Activated naive CD4-positive, alpha-beta T cell treated with anti-CD3 and anti-CD28 coated beads, Interleukin-2, amount 50 U/mL, for 24 hours (primary cell): ENCODE results near the gene FBXO10.
A peak's percentile ranks its signal among the peaks of the same experiment; 100 is the strongest.

Experiments used
- H3K27ac Mint-ChIP-seq: one replicate; pipeline ENCODE4 v1.8.0; 2021; ENCODE audit warnings: mild to moderate bottlenecking, mixed read lengths
- H3K27me3 Mint-ChIP-seq: one replicate; pipeline ENCODE4 v1.8.0; 2021; ENCODE audit warnings: mixed read lengths
- H3K36me3 Mint-ChIP-seq: one replicate; pipeline ENCODE4 v1.8.0; 2021; ENCODE audit warnings: mixed read lengths
- H3K4me1 Mint-ChIP-seq: one replicate; pipeline ENCODE4 v1.8.0; 2021; ENCODE audit warnings: mixed read lengths
- H3K4me3 Mint-ChIP-seq: one replicate; pipeline ENCODE4 v1.8.0; 2021; ENCODE audit warnings: mild to moderate bottlenecking, mixed read lengths
- H3K9me3 Mint-ChIP-seq: one replicate; pipeline ENCODE4 v1.8.0; 2021; ENCODE audit warnings: mixed read lengths

The FBXO10 gene, protein sequence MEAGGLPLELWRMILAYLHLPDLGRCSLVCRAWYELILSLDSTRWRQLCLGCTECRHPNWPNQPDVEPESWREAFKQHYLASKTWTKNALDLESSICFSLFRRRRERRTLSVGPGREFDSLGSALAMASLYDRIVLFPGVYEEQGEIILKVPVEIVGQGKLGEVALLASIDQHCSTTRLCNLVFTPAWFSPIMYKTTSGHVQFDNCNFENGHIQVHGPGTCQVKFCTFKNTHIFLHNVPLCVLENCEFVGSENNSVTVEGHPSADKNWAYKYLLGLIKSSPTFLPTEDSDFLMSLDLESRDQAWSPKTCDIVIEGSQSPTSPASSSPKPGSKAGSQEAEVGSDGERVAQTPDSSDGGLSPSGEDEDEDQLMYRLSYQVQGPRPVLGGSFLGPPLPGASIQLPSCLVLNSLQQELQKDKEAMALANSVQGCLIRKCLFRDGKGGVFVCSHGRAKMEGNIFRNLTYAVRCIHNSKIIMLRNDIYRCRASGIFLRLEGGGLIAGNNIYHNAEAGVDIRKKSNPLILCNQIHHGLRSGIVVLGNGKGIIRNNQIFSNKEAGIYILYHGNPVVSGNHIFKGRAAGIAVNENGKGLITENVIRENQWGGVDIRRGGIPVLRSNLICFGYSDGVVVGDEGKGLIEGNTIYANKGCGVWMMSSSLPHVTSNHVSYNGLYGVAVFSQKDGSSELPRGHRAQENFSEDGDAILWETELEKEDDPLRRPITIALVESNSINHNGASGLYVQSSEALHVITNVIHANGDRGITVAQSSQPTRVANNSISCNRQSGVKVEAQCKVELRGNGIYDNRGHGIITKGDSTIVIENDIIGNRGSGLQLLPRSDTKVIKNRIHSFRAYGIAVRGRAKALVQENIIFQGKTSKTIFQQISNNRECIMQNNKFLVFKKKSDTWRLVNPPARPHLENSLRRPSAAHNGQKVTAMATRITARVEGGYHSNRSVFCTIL

DNA sequence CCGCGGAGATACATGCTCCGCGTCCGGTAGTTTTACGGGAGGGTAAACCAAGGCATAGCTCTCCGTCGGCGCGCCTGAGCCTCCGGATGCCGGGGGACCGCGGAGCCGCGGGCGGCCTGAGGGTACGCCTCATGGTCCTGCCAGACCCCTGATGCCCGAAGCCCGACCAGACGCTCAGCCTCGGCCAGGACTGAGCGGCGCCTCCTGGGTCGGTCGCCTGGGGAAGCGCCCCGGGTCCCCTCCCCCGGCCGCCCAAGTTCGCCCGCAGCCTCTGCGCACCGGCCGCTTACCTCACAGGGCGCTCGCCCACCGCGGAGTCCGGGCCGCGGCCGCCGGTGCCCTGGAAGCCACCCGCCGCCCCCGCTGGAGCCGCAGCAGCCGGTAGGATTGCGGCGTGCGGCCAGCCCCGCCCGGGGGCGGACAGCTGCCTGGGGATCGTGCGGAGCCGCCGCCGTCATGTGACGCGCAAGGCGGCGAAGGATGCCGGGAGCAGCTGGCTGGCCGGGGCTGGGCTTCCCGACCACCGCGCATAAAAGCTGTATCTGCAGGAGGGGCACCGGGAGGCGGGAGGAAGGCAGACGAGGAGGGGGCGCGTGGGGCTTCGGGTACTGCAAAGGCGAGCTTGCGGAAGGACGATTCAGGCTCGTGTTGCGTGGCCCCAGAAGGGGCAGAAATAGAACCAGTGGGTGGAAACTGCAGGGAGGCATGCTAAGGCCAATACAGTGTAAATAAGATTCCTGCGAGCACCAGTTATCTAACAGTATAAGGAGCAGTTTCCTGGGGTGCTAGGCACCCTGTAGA lies at the start of gene FBXO10:
FBXO10 (minus strand) TSS at position 460 of the 801 bp plus-strand sequence. CDS start 34,612 bp downstream, outside the sequence.
- H3K9me3 Mint-ChIP-seq, result no peaks in the 10 kb centered on the region
- H3K36me3 Mint-ChIP-seq, result peaks cover 5% of the 10 kb centered on the region
- no peaks in the 10 kb centered on the region for H3K27me3 Mint-ChIP-seq
- H3K4me3 Mint-ChIP-seq, result peak within 1 kb of the TSS; percentile 88
- H3K4me1 Mint-ChIP-seq, result peaks cover 26% of the 10 kb centered on the region
- H3K27ac Mint-ChIP-seq, result no peak within 1 kb of the TSS

DNA sequence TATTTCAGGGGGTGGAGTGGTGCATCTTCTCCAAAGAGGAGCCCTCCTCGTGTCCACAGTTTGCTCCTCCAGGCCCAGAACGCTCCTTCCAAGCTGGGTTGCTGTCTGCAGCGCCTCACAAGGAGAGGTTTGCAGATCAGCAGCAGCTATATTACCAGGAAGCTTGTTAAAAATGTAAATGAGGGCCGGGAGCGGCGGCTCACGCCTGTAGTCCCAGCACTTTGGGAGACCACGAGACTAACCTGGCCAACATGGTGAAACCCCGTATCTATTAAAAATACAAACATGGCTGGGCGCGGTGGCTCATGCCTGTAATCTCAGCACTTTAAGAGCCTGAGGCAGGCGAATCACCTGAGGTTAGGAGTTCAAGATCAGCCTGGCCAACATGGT lies 49.6 kb upstream of the FBXO10 start:
- Mint-ChIP-seq H3K27ac (no peak overlapping the region), H3K4me3 (no peak overlapping the region), H3K4me1 (no peaks in the 10 kb centered on the region), H3K36me3 (no peaks in the 10 kb centered on the region), H3K27me3 (no peaks in the 10 kb centered on the region), H3K9me3 (no peaks in the 10 kb centered on the region)

DNA sequence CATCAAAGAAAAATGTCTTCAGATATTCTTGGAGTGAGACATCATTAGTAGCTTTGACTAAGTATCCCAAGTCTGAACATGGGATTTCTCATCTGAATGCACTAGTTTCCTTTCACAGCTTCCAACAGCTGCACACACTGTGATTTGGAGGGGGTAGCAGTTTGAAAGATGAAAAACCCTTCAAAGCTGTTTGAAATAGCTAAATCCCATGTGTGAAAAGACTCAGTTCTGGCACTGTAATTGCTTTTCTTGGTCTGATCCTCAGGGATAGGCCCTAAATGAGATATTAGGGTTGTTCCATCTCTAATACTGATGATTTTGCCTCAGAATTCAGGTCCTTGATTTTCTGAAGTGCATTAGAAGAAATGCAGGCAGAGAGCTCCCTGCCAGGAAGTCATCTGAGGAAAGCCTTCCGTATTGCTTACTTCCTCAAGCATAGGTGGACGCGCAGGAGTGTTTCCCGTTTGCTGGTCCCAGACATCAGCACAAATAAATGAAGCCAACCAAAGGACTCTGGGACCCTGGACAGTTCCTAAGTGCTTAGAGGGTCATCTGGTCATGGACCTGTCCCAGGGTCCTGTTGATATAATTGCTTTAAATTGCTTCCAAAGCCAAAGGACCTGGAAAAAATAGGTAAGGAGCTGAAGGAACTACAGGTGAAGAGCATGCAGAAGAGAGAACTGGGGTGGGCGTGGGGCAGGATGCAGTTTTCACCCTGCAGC lies 49.0 kb upstream of the FBXO10 start:
- no peaks in the 10 kb centered on the region for H3K36me3 Mint-ChIP-seq
- H3K4me1 Mint-ChIP-seq, result no peaks in the 10 kb centered on the region
- H3K4me3 Mint-ChIP-seq, result no peak overlapping the region
- no peaks in the 10 kb centered on the region for H3K9me3 Mint-ChIP-seq
- no peaks in the 10 kb centered on the region for H3K27me3 Mint-ChIP-seq
- H3K27ac Mint-ChIP-seq, result no peak overlapping the region

DNA sequence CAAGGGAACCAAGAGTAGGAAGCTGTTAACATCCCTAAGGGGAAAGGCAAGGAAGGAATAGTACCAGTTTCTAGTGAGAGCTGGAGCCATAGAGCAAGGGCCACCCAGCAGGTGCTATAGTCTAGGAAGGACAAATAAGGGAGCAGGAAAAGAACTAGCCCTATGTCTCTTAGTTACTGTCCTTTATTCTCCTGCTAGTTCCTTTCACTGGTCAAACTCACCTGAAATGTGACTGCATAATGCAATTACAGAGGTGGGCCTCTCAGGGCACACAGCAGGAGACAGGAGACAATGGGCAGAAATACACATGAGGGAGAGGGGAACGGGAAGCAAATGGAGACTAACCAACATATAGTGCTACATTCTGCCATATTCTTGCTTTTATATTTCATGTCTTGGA lies 47.9 kb upstream of the FBXO10 start:
- H3K36me3 Mint-ChIP-seq, result no peaks in the 10 kb centered on the region
- H3K9me3 Mint-ChIP-seq, result no peaks in the 10 kb centered on the region
- no peaks in the 10 kb centered on the region for H3K4me1 Mint-ChIP-seq
- no peak overlapping the region for H3K4me3 Mint-ChIP-seq
- H3K27me3 Mint-ChIP-seq, result no peaks in the 10 kb centered on the region
- no peak overlapping the region for H3K27ac Mint-ChIP-seq

DNA sequence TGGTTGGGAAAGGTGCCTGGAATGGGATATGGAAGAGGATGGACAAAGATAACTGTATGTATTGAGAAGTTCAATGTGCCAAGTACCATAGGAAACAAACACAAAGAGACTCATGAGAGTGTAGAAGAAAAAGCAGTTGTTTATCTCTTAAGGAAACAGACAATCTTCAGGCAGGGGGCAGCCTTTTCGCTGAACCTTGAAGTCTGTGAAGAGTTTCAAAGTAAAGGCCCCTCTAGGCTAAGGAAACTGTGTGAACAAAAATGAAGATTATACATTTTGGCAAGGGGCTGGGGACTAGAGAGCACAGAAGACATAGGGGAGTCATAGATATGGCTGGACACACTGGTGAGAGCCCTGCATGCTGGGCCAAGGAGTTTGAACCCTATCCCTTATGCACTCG lies 47.1 kb upstream of the FBXO10 start:
- H3K9me3 Mint-ChIP-seq, result no peaks in the 10 kb centered on the region
- no peak overlapping the region for H3K27ac Mint-ChIP-seq
- H3K27me3 Mint-ChIP-seq, result no peaks in the 10 kb centered on the region
- H3K36me3 Mint-ChIP-seq, result no peaks in the 10 kb centered on the region
- H3K4me1 Mint-ChIP-seq, result no peaks in the 10 kb centered on the region
- H3K4me3 Mint-ChIP-seq, result no peak overlapping the region

DNA sequence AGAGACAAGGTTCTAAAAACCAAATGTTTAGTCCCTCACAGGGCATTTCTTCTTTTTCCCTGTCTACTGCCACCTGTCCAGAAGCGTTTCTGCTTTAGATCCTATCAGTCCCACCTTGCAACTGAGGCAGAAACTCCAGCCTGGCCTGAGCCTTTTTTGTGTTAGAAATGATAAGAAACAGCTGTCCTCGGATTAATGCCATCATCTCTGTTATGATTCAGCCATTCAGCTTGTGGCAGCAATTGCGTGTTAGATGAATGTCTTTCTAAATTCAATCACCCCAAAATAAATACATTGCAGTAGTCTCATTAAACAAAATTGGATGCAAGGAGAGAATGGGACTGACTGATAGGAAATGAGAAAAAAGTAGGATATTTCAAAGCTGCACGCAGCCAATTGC lies 46.3 kb upstream of the FBXO10 start:
- no peaks in the 10 kb centered on the region for H3K36me3 Mint-ChIP-seq
- H3K27ac Mint-ChIP-seq, result no peak overlapping the region
- H3K27me3 Mint-ChIP-seq, result no peaks in the 10 kb centered on the region
- H3K4me3 Mint-ChIP-seq, result no peak overlapping the region
- H3K4me1 Mint-ChIP-seq, result no peaks in the 10 kb centered on the region
- H3K9me3 Mint-ChIP-seq, result no peaks in the 10 kb centered on the region

DNA sequence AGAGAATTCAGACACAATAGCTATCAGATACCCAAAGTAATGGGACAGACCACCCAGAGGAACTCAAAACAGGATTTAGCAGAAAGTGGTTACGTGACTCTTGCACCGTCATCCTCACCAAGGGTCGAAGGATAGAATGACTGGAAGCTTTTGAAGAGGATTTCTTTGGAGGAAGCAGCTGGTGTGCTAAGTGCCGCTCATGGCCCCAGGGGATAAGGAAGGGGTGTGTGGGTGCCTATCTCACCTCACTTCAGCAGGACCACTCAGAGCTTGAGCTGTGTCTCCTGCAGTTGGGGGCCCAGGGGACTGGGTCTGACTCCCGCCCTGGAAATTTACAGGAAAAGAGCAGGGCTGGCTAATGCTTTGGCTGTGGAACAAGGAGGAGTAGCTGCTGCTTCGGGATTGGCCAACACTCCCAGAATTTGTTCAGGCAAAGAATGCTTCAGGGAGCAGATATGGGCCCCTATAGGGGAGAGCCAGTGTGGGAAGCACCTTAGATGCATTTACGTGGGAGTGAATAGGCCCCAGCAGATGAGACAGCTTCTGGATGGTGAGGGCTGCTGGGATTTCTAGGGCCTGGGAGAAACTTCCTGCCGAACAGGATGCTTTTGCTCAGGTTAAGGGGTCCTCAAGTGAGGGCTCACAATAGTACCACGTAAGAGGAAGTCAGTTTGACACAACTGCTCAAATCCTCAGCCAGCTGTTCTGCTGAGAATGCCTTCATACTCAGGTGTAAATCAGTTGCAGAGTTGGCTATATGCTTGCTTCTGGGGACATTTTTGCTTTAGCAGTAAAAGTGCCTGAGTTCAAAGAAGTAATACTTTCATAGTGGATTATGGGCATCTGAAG lies 45.3 kb upstream of the FBXO10 start:
- Mint-ChIP-seq H3K4me1 (no peaks in the 10 kb centered on the region), H3K27me3 (no peaks in the 10 kb centered on the region), H3K36me3 (no peaks in the 10 kb centered on the region), H3K27ac (no peak overlapping the region), H3K4me3 (no peak overlapping the region), H3K9me3 (no peaks in the 10 kb centered on the region)

DNA sequence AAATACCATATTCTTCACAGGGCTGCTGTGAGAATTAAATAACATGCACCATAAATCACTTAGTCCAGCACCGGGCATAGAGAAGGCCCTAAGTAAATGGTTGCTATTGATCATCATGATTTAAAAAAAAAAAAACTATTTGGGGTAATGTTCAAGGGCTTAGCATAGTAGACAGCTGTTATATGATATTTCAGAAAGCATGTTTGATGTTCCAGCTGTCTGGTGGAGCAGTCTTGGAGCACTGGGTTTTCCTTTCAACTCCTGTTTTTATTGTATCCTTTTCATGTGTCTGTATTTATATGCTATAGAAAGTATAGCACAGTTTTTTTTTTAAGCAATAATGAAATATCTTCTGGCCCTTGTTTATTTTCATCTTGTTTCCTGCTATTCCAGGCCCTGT lies 44.2 kb upstream of the FBXO10 start:
- H3K27me3 Mint-ChIP-seq, result no peaks in the 10 kb centered on the region
- H3K36me3 Mint-ChIP-seq, result no peaks in the 10 kb centered on the region
- no peaks in the 10 kb centered on the region for H3K4me1 Mint-ChIP-seq
- H3K27ac Mint-ChIP-seq, result no peak overlapping the region
- H3K9me3 Mint-ChIP-seq, result no peaks in the 10 kb centered on the region
- no peak overlapping the region for H3K4me3 Mint-ChIP-seq

DNA sequence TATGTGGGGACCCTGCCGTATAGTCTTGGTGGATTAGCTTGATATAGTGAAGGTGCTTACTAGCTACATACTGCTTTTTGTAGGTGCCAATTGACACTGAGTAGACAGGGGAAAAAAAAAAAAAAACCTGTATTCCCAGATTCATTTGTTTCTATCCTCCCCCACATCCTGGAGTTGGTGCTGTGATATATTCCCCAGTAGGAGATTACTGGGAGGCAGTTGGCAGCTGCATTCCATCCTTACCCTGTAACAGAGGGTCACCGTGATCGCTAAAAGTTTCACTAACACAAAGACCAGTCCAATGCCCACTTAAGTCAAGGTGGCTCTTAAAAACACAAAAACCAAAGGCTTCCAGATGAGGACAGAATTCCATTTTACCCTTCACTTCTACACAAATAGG lies 43.6 kb upstream of the FBXO10 start:
- no peak overlapping the region for H3K27ac Mint-ChIP-seq
- no peaks in the 10 kb centered on the region for H3K27me3 Mint-ChIP-seq
- no peaks in the 10 kb centered on the region for H3K4me1 Mint-ChIP-seq
- no peaks in the 10 kb centered on the region for H3K9me3 Mint-ChIP-seq
- no peak overlapping the region for H3K4me3 Mint-ChIP-seq
- no peaks in the 10 kb centered on the region for H3K36me3 Mint-ChIP-seq

DNA sequence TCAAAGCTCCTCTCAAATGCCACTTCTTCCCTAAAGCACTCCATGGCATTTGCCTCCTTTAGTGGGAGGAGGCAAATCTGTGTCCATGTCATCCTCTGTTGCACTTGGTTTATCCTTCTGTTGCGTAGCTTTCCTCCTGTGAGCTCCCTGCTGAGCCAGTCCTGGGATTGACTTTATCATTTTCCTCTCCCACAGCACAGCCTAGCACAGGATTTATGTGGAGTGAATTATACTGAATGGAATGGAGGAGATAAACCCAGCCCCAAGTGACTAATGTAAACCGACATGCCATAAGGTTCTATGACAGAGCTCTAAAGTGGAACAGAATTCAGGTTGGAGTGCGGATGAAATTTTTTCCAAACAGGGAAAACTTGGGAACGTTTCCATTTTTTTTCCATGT lies 42.6 kb upstream of the FBXO10 start:
- no peaks in the 10 kb centered on the region for H3K9me3 Mint-ChIP-seq
- H3K36me3 Mint-ChIP-seq, result no peaks in the 10 kb centered on the region
- H3K27me3 Mint-ChIP-seq, result no peaks in the 10 kb centered on the region
- no peak overlapping the region for H3K27ac Mint-ChIP-seq
- no peaks in the 10 kb centered on the region for H3K4me1 Mint-ChIP-seq
- H3K4me3 Mint-ChIP-seq, result no peak overlapping the region

DNA sequence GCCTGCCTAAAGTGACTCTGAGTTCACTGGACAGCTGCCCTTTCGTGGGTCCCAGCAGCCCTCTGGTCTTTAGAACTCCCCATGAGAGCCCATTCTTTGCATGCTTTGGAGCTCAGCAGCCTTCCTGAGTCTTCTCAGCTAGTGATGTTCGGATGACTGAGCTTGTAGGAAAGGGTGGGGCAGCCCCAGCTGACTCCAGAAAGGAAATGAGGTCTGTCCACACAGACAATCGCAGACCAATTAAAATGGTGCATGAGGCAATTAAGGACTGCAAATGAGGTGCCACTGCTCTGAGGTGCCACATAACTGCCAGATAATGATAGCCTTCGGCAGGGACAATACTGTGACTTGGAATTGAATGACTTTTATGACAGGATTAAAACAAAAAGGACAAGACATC lies 41.7 kb upstream of the FBXO10 start:
- no peaks in the 10 kb centered on the region for H3K4me1 Mint-ChIP-seq
- H3K36me3 Mint-ChIP-seq, result no peaks in the 10 kb centered on the region
- H3K9me3 Mint-ChIP-seq, result no peaks in the 10 kb centered on the region
- no peak overlapping the region for H3K4me3 Mint-ChIP-seq
- no peak overlapping the region for H3K27ac Mint-ChIP-seq
- no peaks in the 10 kb centered on the region for H3K27me3 Mint-ChIP-seq

DNA sequence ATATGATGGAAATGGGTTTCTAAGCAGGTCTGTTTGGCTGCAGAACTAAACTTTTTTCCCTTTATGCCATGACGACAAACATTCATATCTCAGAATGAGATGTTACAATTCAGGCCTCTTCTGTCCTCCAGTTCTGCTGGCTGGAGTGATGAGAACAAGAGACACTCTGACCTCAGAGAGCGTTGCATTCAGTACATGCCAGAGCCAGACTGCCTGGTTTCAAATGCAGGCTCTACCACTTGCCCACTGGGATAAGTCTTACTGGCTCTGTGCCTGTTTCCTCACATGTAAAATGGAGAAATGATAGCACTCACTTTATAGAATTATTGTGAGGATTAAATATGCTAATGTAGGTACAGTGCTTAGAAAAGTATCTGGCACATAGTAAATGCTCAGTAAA lies 41.0 kb upstream of the FBXO10 start:
- Mint-ChIP-seq H3K27me3 (no peaks in the 10 kb centered on the region), H3K9me3 (no peaks in the 10 kb centered on the region), H3K36me3 (no peaks in the 10 kb centered on the region), H3K4me1 (no peaks in the 10 kb centered on the region), H3K27ac (no peak overlapping the region), H3K4me3 (no peak overlapping the region)

DNA sequence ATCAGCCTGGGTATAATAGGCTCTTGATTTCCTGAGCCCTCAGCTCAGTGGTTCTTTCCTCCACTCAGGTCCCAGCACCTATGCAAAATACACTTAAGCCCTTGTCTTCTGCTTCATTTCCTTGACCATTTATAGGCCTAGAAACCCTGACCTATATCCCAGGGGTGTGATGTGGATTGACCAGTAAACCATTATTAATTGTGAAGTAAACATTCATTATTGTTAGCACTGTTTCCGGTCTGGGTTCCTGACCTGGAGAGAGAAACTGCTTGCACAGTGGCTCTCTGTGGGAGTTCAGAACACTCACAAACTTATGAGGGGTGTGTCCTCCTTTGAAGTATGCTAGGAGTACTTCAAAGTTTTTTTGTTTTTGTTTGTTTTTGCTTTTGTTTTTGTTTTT lies 35.8 kb upstream of the FBXO10 start:
- Mint-ChIP-seq H3K4me3 (no peak overlapping the region), H3K27me3 (peaks cover 2% of the 10 kb centered on the region), H3K4me1 (no peaks in the 10 kb centered on the region), H3K27ac (no peak overlapping the region), H3K36me3 (no peaks in the 10 kb centered on the region), H3K9me3 (no peaks in the 10 kb centered on the region)

DNA sequence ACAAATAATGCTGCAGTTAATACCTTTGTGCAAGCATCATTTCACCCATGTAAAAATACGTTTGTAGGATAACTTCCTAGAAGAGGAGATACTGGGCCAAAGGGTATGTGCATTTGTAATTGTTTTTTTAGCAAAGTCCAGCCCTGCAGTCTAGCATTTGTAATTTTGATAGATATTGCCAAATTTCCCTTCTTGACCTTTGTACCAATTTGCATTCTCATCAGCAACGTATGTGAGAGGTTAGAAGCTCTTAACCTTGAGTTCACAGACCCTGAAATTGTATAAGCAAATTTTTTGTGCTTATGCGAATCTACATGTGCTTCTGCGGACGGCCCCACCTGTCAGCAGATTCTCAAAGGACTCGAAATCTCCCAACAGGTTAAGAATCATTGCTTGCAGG lies 34.8 kb upstream of the FBXO10 start:
- Mint-ChIP-seq H3K36me3 (no peaks in the 10 kb centered on the region), H3K9me3 (no peaks in the 10 kb centered on the region), H3K27ac (no peak overlapping the region), H3K4me3 (no peak overlapping the region), H3K27me3 (peaks cover 2% of the 10 kb centered on the region), H3K4me1 (no peaks in the 10 kb centered on the region)
